ENCODE results near the gene HIPK3. TPM values are rescaled to one million over a fixed set of nuclear protein-coding genes. Genes with fewer than 3 reads are reported as not detected.

Gene HIPK3
- total RNA-seq, 2 donors from 2014 or later, result 125 to 311 TPM

- no peak overlapping the region for H3K4me3 ChIP-seq
- no peak overlapping the region for H3K27ac ChIP-seq
- TF ChIP-seq CTCF (IDR thresholded peaks at IDR 0.05), result no peak
- peaks cover 12% of the 10 kb centered on the region for H3K9me3 ChIP-seq
- no peaks in the 10 kb centered on the region for H3K36me3 ChIP-seq
- no peak for DNase-seq (ENCODE audit: low spot score)
- no peaks in the 10 kb centered on the region for H3K4me1 ChIP-seq (ENCODE audit: control insufficient read depth in 1 of 2, low read depth in 2 of 2)
- H3K27me3 ChIP-seq (replicated peaks; ENCODE audit: insufficient read depth), result no peaks in the 10 kb centered on the region
- no peak for ATAC-seq (ENCODE audit: insufficient number of reproducible peaks, low FRiP score, low read depth)
Measured at GRCh38 chr11:33387581-33387980, 130.4 kb downstream of the HIPK3 start.

- H3K36me3 ChIP-seq, result no peaks in the 10 kb centered on the region
- H3K4me1 ChIP-seq (ENCODE audit: control insufficient read depth in 1 of 2, low read depth in 2 of 2), result no peaks in the 10 kb centered on the region
- ATAC-seq (ENCODE audit: insufficient number of reproducible peaks, low FRiP score, low read depth) (no peak), DNase-seq (ENCODE audit: low spot score) (no peak)
- H3K4me3 ChIP-seq, result no peak overlapping the region
- H3K9me3 ChIP-seq, result peaks cover 12% of the 10 kb centered on the region
- H3K27ac ChIP-seq, result no peak overlapping the region
- no peak for TF ChIP-seq CTCF (IDR thresholded peaks at IDR 0.05)
- no peaks in the 10 kb centered on the region for H3K27me3 ChIP-seq (replicated peaks; ENCODE audit: insufficient read depth)
Measured at GRCh38 chr11:33387996-33388395, 130.8 kb downstream of the HIPK3 start.

GRCh38 chr11:33388793-33389525 is 131.8 kb downstream of the HIPK3 start:
- Histone ChIP-seq H3K27me3 (replicated peaks; ENCODE audit: insufficient read depth) (no peaks in the 10 kb centered on the region), H3K4me3 (no peak overlapping the region), H3K9me3 (peaks cover 12% of the 10 kb centered on the region), H3K4me1 (ENCODE audit: control insufficient read depth in 1 of 2, low read depth in 2 of 2) (no peaks in the 10 kb centered on the region), H3K27ac (no peak overlapping the region), H3K36me3 (no peaks in the 10 kb centered on the region)
- ATAC-seq (ENCODE audit: insufficient number of reproducible peaks, low FRiP score, low read depth) (no peak), DNase-seq (ENCODE audit: low spot score) (no peak)
- TF ChIP-seq CTCF (IDR thresholded peaks at IDR 0.05), result no peak

- H3K36me3 ChIP-seq, result no peaks in the 10 kb centered on the region
Measured at GRCh38 chr11:33389635-33390034, 132.5 kb downstream of the HIPK3 start.

More at GRCh38 chr11:33389635-33390034, 132.5 kb downstream of the HIPK3 start:
- TF ChIP-seq CTCF (IDR thresholded peaks at IDR 0.05), result no peak
- peaks cover 12% of the 10 kb centered on the region for H3K9me3 ChIP-seq
- no peak for ATAC-seq (ENCODE audit: insufficient number of reproducible peaks, low FRiP score, low read depth)
- no peak for DNase-seq (ENCODE audit: low spot score)
- no peaks in the 10 kb centered on the region for H3K4me1 ChIP-seq (ENCODE audit: control insufficient read depth in 1 of 2, low read depth in 2 of 2)
- H3K27me3 ChIP-seq (replicated peaks; ENCODE audit: insufficient read depth), result no peaks in the 10 kb centered on the region
- no peak overlapping the region for H3K27ac ChIP-seq
- no peak overlapping the region for H3K4me3 ChIP-seq

Measured in thoracic aorta (tissue), 2 donors.